LNCaP clone FGC (cell line): ENCODE data around the gene FRYL.
"Not testable (repeated sequence)": the region's sequence is repeated elsewhere in the genome, so short reads cannot be mapped to it uniquely, and the experiment has no call there.

Experiments
- DNase-seq: peaks from one replicate; pipeline ENCODE4 v3.0.0-alpha.2; 2011; ENCODE audit warnings: low read depth
- H3K4me3 ChIP-seq: 2 replicates; pipeline ENCODE4 v1.5.1; 2011; ENCODE audit warnings: mild to moderate bottlenecking, low read depth, low read length, control low read depth
- CTCF ChIP-seq: IDR thresholded peaks from 2 replicates; pipeline ENCODE4 v1.5.1; 2012; ENCODE audit warnings: mild to moderate bottlenecking; ENCODE audit not compliant: control insufficient read depth, insufficient read depth; ENCODE audit errors: extremely low read depth

FRYL gene

GRCh38 chr4:48720459-48720858, 59.6 kb downstream of the FRYL start:
- no peak overlapping the region for H3K4me3 ChIP-seq
- DNase-seq: no peak
- TF ChIP-seq CTCF: no peak

- no peak overlapping the region for H3K4me3 ChIP-seq
- DNase-seq: no peak
- no peak for TF ChIP-seq CTCF
Measured at GRCh38 chr4:48718818-48719465, 61.1 kb downstream of the FRYL start.

GRCh38 chr4:48716285-48716684, 63.8 kb downstream of the FRYL start:
- DNase-seq, H3K4me3 ChIP-seq: not testable (repeated sequence)

GRCh38 chr4:48710446-48711209, 69.5 kb downstream of the FRYL start:
- H3K4me3 ChIP-seq: no peak overlapping the region
- TF ChIP-seq CTCF: no peak
- no peak for DNase-seq

- no peak for TF ChIP-seq CTCF
- H3K4me3 ChIP-seq: no peak overlapping the region
- DNase-seq: no peak
Measured at GRCh38 chr4:48709901-48710300, 70.2 kb downstream of the FRYL start.

- H3K4me3 ChIP-seq: no peak overlapping the region
- no peak for TF ChIP-seq CTCF
- no peak for DNase-seq
Measured at GRCh38 chr4:48708610-48709009, 71.5 kb downstream of the FRYL start.

GRCh38 chr4:48706736-48707135, 73.3 kb downstream of the FRYL start:
- TF ChIP-seq CTCF: no peak
- DNase-seq: no peak
- H3K4me3 ChIP-seq: no peak overlapping the region
